ENCODE results near the gene STK11. TPM values are rescaled to one million over a fixed set of nuclear protein-coding genes. Genes with fewer than 3 reads are reported as not detected.

The STK11 gene, protein sequence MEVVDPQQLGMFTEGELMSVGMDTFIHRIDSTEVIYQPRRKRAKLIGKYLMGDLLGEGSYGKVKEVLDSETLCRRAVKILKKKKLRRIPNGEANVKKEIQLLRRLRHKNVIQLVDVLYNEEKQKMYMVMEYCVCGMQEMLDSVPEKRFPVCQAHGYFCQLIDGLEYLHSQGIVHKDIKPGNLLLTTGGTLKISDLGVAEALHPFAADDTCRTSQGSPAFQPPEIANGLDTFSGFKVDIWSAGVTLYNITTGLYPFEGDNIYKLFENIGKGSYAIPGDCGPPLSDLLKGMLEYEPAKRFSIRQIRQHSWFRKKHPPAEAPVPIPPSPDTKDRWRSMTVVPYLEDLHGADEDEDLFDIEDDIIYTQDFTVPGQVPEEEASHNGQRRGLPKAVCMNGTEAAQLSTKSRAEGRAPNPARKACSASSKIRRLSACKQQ
- 104 and 111 TPM in 2 replicates for total RNA-seq

DNA sequence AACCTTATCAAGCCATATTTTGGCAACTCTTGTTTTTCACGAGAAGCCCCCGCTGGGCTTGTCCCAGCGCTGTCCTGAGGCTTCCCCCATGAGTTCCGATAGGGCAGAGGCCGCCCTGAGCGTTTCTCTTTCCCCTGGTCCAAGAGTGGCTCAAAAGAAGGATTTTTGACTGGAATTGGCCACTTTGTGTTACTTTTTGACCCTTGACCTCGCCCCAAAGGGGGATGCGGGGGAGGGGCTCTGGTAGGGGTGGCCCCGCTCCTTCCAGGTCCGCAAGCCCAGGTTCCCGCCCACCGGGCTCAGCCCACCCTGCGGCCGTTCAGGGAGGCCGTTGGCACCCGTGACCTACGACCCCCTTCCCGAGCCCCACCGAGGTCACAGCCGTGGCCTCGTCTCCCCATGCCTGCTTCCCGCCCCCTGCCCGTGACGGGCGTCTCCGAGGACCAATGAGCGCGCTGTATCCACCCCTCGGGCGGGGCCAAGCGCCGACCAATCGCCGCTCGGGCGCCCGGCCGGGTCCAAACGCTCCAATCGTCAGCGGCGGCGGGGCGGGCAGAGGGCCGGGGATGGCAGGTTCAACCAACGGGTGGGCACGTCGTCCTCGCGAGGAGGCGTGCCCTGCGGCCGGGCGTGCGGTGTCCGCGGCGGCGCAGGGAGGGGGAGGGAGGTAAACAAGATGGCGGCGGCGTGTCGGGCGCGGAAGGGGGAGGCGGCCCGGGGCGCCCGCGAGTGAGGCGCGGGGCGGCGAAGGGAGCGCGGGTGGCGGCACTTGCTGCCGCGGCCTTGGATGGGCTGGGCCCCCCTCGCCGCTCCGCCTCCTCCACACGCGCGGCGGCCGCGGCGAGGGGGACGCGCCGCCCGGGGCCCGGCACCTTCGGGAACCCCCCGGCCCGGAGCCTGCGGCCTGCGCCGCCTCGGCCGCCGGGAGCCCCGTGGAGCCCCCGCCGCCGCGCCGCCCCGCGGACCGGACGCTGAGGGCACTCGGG, at the start of gene STK11:
STK11 (plus strand) TSS at position 665 of the 986 bp plus-strand sequence. CDS start 1,136 bp downstream, outside the sequence.

DNA sequence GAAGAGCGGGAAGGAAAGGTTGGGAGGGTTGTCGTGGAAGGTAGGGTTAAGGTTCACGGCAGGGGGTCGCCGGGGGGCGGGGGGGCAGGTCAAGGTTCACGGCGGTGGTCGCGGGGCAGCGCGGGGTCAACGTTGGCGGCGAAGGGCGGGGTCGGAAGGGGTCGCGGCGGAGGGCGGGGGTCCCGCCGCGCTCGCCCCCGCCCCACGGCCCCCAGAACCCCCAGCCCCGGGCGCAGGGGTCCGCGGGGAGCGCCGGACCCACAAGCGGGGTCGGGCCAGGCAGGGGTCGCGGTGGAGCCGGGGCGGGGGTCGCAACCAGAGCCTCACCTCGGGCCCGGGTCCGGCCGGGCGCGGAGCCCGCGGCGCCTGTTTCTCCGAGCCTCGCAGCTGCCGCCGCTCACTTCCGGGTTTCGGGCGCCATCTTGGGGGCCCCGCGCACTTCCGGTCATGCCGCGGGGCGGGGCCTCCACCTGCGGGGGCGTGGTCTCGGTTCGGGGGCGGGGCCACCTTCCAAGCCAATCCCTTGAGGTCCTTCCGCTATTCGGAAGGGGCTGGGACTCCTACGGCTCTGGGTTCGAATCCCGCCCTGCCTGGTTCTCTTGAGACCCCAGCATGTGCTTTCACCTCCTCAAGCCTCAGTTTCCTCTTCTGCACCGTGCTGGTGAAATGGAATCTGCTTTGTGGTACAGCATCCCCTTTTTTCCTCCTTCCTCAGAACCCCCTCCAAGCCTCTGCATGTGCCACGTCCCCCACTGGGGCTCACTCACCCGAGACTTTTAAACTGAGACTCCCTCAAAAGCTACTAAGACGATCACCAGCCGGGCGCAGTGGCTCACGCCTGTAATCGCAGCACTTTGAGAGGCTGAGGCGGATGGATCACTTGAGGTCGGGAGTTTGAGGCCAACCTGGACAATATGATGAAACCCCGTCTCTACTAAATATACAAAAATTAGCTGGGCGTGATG, 31.5 kb upstream of the STK11 start, which contains the start of gene SBNO2:
SBNO2 (minus strand) TSS at position 424 of the 965 bp plus-strand sequence. CDS start 19,992 bp downstream, outside the sequence.

DNA sequence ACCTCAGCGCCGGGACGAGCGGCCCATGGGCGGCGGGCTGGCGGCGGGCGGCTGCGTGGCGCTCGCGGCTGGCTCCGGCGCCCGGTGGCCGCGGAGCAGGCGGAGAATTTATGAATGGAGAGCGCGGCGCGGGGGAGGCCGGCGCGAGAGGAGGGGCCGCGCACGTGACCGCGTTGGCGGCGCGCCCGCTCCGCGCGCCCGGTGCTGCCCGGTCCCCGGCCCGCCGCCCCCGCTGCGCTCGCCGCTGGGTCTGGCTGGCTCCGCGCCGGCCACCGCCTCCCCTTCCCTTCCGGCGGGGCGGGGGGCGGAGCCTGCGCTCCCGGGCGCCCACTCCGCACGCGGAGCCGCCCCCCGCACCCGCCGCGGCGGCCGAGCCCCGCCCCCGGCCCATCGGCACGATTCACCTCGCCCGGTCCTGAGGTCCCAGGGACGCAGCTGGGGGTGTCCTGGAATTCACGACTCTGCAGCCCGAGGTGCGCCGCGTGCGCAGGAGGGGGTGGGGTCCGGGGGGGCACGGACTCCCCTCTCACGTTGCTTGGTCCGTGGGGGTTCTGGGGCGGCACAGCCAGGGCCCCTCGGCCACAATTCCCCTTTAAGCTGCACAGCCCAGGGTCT, 32.3 kb downstream of the STK11 start, which contains the start of gene CBARP:
CBARP (minus strand) TSS at position 252 of the 615 bp plus-strand sequence. CDS start 1,905 bp downstream, outside the sequence.

DNA sequence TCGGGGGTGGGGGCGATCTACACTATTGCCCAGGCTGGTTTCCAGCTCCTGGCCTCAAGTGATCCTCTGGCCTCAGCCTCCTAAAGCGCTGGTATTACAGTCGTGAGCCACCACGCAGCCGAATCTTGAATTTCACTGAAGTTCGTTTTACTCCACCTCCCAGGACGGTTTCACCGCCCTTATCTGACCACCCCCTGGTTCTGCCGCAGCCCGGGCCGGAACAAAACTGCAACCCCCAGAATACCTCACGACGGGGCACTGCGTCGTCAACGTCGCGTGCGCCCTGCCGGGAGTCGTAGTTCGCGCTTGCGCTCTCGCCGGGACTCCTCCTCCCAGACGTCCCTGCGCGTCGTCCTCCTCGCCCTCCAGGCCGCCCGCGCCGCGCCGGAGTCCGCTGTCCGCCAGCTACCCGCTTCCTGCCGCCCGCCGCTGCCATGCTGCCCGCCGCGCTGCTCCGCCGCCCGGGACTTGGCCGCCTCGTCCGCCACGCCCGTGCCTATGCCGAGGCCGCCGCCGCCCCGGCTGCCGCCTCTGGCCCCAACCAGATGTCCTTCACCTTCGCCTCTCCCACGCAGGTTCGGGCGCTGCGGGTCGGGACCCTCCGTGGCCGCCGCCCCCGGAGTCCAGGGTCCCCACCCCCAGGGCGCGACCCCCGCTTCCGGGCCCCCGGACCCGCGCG, 36.0 kb downstream of the STK11 start, which contains the start of gene ATP5F1D:
ATP5F1D (plus strand) TSS at position 335 of the 679 bp plus-strand sequence; CDS start at position 435, 100 bp downstream.

DNA sequence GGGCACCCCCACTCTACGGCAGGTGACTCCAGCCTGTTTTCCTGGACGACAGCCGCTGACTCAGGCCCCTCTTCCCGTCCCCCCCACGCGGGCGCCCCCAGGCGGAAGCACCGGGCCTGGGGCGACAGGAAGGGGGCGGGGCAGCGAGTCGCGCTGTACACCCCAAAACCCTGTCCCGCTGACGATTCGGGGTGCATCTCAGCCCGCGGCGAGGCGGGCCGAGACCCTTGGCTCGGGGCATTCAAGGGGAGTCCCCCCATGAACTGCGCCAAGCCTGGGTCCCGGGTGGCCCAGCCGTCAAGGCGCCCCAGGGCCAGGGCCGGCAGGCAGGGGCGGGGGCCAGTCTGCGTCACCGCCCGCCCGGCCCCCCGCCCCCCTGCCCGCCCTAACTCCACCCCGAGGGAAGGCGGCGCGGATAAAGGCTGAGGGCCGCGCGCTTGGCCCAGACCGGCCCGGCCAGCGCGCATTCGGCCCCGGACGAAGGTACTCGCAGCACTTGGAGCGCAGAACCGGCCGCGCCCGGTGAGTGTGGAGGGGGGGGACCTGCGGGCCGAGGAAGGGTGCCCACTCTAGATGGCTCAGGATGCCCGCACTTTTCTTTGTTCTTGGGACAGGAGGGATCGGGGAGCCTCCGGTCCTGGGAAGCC, 42.7 kb downstream of the STK11 start, which contains the start of gene MIDN:
MIDN (plus strand) TSS at position 445 of the 647 bp plus-strand sequence. CDS start 1,714 bp downstream, outside the sequence.

DNA sequence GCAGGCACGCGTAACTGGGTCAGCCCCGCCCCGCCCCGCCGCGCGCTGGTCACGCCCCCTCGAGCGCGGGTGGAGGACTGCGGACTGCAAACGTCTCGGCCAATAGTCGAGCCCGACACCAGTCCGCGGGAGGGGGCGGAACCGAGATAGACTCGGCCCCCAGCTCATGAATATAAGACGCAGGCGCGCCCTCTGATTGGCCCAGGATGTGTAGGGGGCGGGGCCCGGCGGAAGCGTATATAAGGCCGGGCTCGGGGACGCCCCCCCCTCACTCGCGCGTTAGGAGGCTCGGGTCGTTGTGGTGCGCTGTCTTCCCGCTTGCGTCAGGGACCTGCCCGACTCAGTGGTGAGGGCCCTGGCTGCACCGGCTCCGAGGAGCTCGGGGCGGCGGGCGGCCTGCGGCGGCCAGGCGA, 63.5 kb downstream of the STK11 start, which contains the start of gene CIRBP:
CIRBP (plus strand) TSS at position 268 of the 413 bp plus-strand sequence. CDS start 1,602 bp downstream, outside the sequence.

DNA sequence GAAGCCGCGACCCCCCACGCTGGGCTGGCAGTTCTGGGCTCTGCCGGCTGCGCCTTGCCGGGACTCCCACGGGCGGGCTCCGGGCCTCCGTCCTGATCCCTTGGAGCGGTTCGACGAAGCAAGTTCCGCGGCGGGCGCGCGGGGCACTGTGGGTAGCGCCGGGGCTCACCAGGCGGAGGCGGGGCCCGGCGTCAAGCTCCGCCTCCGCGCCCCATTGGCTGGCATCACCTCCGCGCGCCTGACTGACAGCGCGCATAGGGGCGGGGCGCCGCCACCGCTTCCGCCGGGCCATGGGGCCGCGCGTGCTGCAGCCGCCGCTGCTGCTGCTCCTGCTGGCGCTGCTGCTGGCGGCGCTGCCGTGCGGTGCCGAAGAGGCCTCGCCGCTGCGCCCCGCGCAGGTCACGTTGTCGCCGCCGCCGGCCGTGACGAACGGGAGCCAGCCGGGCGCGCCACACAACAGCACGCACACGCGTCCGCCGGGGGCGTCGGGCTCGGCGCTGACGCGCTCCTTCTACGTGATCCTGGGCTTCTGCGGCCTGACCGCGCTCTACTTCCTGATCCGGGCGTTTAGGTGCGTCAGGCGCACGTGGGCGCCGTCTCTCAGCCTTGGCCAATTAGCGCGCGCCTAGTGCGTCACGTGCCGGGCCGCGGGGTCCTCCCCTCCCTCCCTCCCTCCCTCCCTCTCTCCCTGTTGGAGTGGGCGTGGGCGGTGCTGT, 69.8 kb downstream of the STK11 start, which contains the start of gene FAM174C:
FAM174C (plus strand) TSS at position 271 of the 716 bp plus-strand sequence; CDS start at position 291, 20 bp downstream.

Other genes starting within 250 kb of the STK11 start
- gene WDR18, start 221.4 kb upstream of the STK11 start, total RNA-seq = 58.9 and 69.8 TPM in 2 replicates
- 0.50 TPM in 1 of 2 replicates, not detected in the other for gene GRIN3B, start 205.4 kb upstream of the STK11 start, total RNA-seq
- 66.4 and 71.5 TPM in 2 replicates for gene TMEM259, start 184.7 kb upstream of the STK11 start, total RNA-seq
- gene RNU6-2, start 184.3 kb upstream of the STK11 start, total RNA-seq = not detected in 2 replicates
- gene CNN2, start 179.2 kb upstream of the STK11 start, total RNA-seq = 133 and 210 TPM in 2 replicates
- 2.7 and 3.0 TPM in 2 replicates for gene ABCA7, start 165.7 kb upstream of the STK11 start, total RNA-seq
- gene ARHGAP45, start 138.6 kb upstream of the STK11 start, total RNA-seq = 0.77 and 0.87 TPM in 2 replicates
- 82.0 and 138 TPM in 2 replicates for gene POLR2E, start 110.4 kb upstream of the STK11 start, total RNA-seq
- 165 and 232 TPM in 2 replicates for gene GPX4, start 101.8 kb upstream of the STK11 start, total RNA-seq
- 36.5 and 47.6 TPM in 2 replicates for gene SBNO2, start 31.5 kb upstream of the STK11 start, total RNA-seq
- gene CBARP, start 32.2 kb downstream of the STK11 start, total RNA-seq = 3.8 and 4.6 TPM in 2 replicates
- 19.8 and 26.2 TPM in 2 replicates for gene ATP5F1D, start 36.0 kb downstream of the STK11 start, total RNA-seq
- gene MIDN, start 42.8 kb downstream of the STK11 start, total RNA-seq = 23.0 and 30.2 TPM in 2 replicates
- 184 and 223 TPM in 2 replicates for gene CIRBP, start 63.6 kb downstream of the STK11 start, total RNA-seq
- 24.6 and 28.7 TPM in 2 replicates for gene FAM174C, start 69.8 kb downstream of the STK11 start, total RNA-seq
- not detected in 2 replicates for gene EFNA2, start 80.1 kb downstream of the STK11 start, total RNA-seq
- 72.2 and 91.2 TPM in 2 replicates for gene NDUFS7, start 178.1 kb downstream of the STK11 start, total RNA-seq
- 26.7 and 37.1 TPM in 2 replicates for gene GAMT, start 195.8 kb downstream of the STK11 start, total RNA-seq
- gene DAZAP1, start 201.8 kb downstream of the STK11 start, total RNA-seq = 65.9 and 103 TPM in 2 replicates
- 486 and 592 TPM in 2 replicates for gene RPS15, start 232.6 kb downstream of the STK11 start, total RNA-seq
- gene APC2, start 244.3 kb downstream of the STK11 start, total RNA-seq = 0.44 and 0.50 TPM in 2 replicates